Lower lobe of right lung (tissue), 2 donors: ENCODE results near the gene SLC17A8. TPM values are rescaled to one million over a fixed set of nuclear protein-coding genes. Genes with fewer than 3 reads are reported as not detected.
"Not testable (repeated sequence)": the region's sequence is repeated elsewhere in the genome, so short reads cannot be mapped to it uniquely, and the experiment has no call there.

Experiments
- ATAC-seq, 2 donors: fragments of 200-7000 bp; cut with Tn5 transposase; one replicate each; pipeline ENCODE4 v1.9.1; 2020 to 2022; ENCODE audit warnings: mild to moderate bottlenecking in 2 of 2, moderate library complexity in 2 of 2
- DNase-seq: peaks from one replicate; pipeline ENCODE4 v3.0.0-alpha.2; 2020
- H3K27ac ChIP-seq: fragments of 200-600 bp; one replicate; pipeline ENCODE4 v1.8.0; 2022
- H3K27me3 ChIP-seq: fragments of 200-600 bp; one replicate; pipeline ENCODE4 v1.8.0; 2022; ENCODE audit warnings: low read depth
- H3K36me3 ChIP-seq: fragments of 200-600 bp; one replicate; pipeline ENCODE4 v1.8.0; 2022; ENCODE audit warnings: mild to moderate bottlenecking
- H3K4me1 ChIP-seq: fragments of 200-600 bp; one replicate; pipeline ENCODE4 v1.8.0; 2022
- H3K4me3 ChIP-seq: fragments of 200-600 bp; one replicate; pipeline ENCODE4 v1.8.0; 2022; ENCODE audit warnings: mild to moderate bottlenecking
- H3K9me3 ChIP-seq: fragments of 200-600 bp; one replicate; pipeline ENCODE4 v1.8.0; 2022
- CTCF ChIP-seq: fragments of 200-600 bp; IDR thresholded peaks from one replicate; pipeline ENCODE4 v1.8.0; 2022; ENCODE audit warnings: antibody characterized with exemption, mild to moderate bottlenecking
- intact Hi-C: fragments of 100-400 bp; cut with DNase I; formaldehyde crosslinking; loops from one replicate; pipeline ENCODE4 v1.11.0; 2022
- total RNA-seq: library from RNA; stranded (reverse); fragmentation: NEBNext Ultra II Directional; extraction: Animal tissue kit (Norgen Biotek cat#: 25700); gene quantifications from one replicate; pipeline ENCODE4 v1.2.1, GENCODE V29; 2021
- donor health status: DM: no; HTN: yes; CAD: no; lungs with severe emphysema.

SLC17A8 gene
- total RNA-seq, 1 donor from 2014 or later, result not detected

- Histone ChIP-seq H3K4me1 (no peaks in the 10 kb centered on the region), H3K4me3 (no peak overlapping the region), H3K27me3 (no peaks in the 10 kb centered on the region), H3K36me3 (no peaks in the 10 kb centered on the region), H3K27ac (no peak overlapping the region), H3K9me3 (peaks cover 9% of the 10 kb centered on the region)
- no peak for ATAC-seq
- TF ChIP-seq CTCF, result no peak
- intact Hi-C loops, result no loop called here
- no peak for DNase-seq
Observed at GRCh38 chr12:100427078-100427477, 70.2 kb downstream of the SLC17A8 start.

- H3K9me3 ChIP-seq, ATAC-seq, H3K27me3 ChIP-seq, DNase-seq, intact Hi-C loops, H3K27ac ChIP-seq, H3K4me1 ChIP-seq, H3K4me3 ChIP-seq, H3K36me3 ChIP-seq: not testable (repeated sequence)
Observed at GRCh38 chr12:100430251-100430650, 73.4 kb downstream of the SLC17A8 start.

GRCh38 chr12:100433701-100434100 lies 76.8 kb downstream of the SLC17A8 start:
- Histone ChIP-seq H3K9me3 (no peaks in the 10 kb centered on the region), H3K4me1 (no peaks in the 10 kb centered on the region), H3K4me3 (no peak overlapping the region), H3K27ac (no peak overlapping the region), H3K27me3 (no peaks in the 10 kb centered on the region), H3K36me3 (no peaks in the 10 kb centered on the region)
- DNase-seq (no peak), ATAC-seq (no peak)
- intact Hi-C loops, result no loop called here
- no peak for TF ChIP-seq CTCF

GRCh38 chr12:100434177-100434576 lies 77.3 kb downstream of the SLC17A8 start:
- ATAC-seq, result no peak
- H3K27me3 ChIP-seq, result no peaks in the 10 kb centered on the region
- no peaks in the 10 kb centered on the region for H3K4me1 ChIP-seq
- H3K9me3 ChIP-seq, result no peaks in the 10 kb centered on the region
- no peaks in the 10 kb centered on the region for H3K36me3 ChIP-seq
- no peak for TF ChIP-seq CTCF
- H3K27ac ChIP-seq, result no peak overlapping the region
- H3K4me3 ChIP-seq, result no peak overlapping the region
- DNase-seq, result no peak
- intact Hi-C loops, result no loop called here

- ATAC-seq (no peak), DNase-seq (no peak)
- Histone ChIP-seq H3K27me3 (no peaks in the 10 kb centered on the region), H3K27ac (no peak overlapping the region), H3K9me3 (no peaks in the 10 kb centered on the region), H3K4me3 (no peak overlapping the region), H3K36me3 (no peaks in the 10 kb centered on the region), H3K4me1 (no peaks in the 10 kb centered on the region)
- TF ChIP-seq CTCF, result no peak
- intact Hi-C loops, result no loop called here
Observed at GRCh38 chr12:100435957-100436356, 79.1 kb downstream of the SLC17A8 start.

- ATAC-seq (no peak), DNase-seq (no peak)
- H3K9me3 ChIP-seq, result no peaks in the 10 kb centered on the region
- no peak overlapping the region for H3K4me3 ChIP-seq
- H3K27ac ChIP-seq, result no peak overlapping the region
- no peak for TF ChIP-seq CTCF
- no peaks in the 10 kb centered on the region for H3K27me3 ChIP-seq
- intact Hi-C loops, result no loop called here
- no peaks in the 10 kb centered on the region for H3K4me1 ChIP-seq
- no peaks in the 10 kb centered on the region for H3K36me3 ChIP-seq
Observed at GRCh38 chr12:100437038-100437841, 80.4 kb downstream of the SLC17A8 start.
